ENCODE data around the gene MASP2.

Gene MASP2

GRCh38 chr1:11055676-11056075, 8.6 kb upstream of the MASP2 start:
- no peak for TF ChIP-seq POLR2AphosphoS5 (IDR thresholded peaks at IDR 0.05; ENCODE audit: low read depth, low read length)
- no peak for TF ChIP-seq TAF1 (IDR thresholded peaks at IDR 0.05; ENCODE audit: borderline replicate concordance, insufficient read depth, low read length)

- TF ChIP-seq SIN3A (IDR thresholded peaks at IDR 0.05; ENCODE audit: borderline replicate concordance, insufficient read depth, low read length): no peak
- no peak for TF ChIP-seq FOXP2 (optimal IDR thresholded peaks at IDR 0.05; ENCODE audit: borderline replicate concordance, extremely low read depth, extremely low read length, insufficient read depth)
- no peak for TF ChIP-seq TAF1 (IDR thresholded peaks at IDR 0.05; ENCODE audit: borderline replicate concordance, insufficient read depth, low read length)
- TF ChIP-seq POLR2AphosphoS5 (IDR thresholded peaks at IDR 0.05; ENCODE audit: low read depth, low read length): no peak; the same call in 1 of the 2 replicates
- no peak for TF ChIP-seq REST (IDR thresholded peaks at IDR 0.05; ENCODE audit: insufficient read depth in 1 of 2, low read depth in 2 of 2, low read length in 2 of 2)
Observed at GRCh38 chr1:11054666-11055065, 7.6 kb upstream of the MASP2 start.

- TF ChIP-seq TAF1 (IDR thresholded peaks at IDR 0.05; ENCODE audit: borderline replicate concordance, insufficient read depth, low read length): no peak
- TF ChIP-seq REST (IDR thresholded peaks at IDR 0.05; ENCODE audit: insufficient read depth in 1 of 2, low read depth in 2 of 2, low read length in 2 of 2): no peak
- TF ChIP-seq SIN3A (IDR thresholded peaks at IDR 0.05; ENCODE audit: borderline replicate concordance, insufficient read depth, low read length): no peak
- no peak; the same call in 1 of the 2 replicates for TF ChIP-seq POLR2AphosphoS5 (IDR thresholded peaks at IDR 0.05; ENCODE audit: low read depth, low read length)
- no peak for TF ChIP-seq FOXP2 (optimal IDR thresholded peaks at IDR 0.05; ENCODE audit: borderline replicate concordance, extremely low read depth, extremely low read length, insufficient read depth)
Observed at GRCh38 chr1:11054181-11054580, 7.1 kb upstream of the MASP2 start.

- TF ChIP-seq POLR2AphosphoS5 (IDR thresholded peaks at IDR 0.05; ENCODE audit: low read depth, low read length) (0 out of 2 replicates have a peak, but pooled peaks have one; percentile 28), FOXP2 (optimal IDR thresholded peaks at IDR 0.05; ENCODE audit: borderline replicate concordance, extremely low read depth, extremely low read length, insufficient read depth) (no peak), REST (IDR thresholded peaks at IDR 0.05; ENCODE audit: insufficient read depth in 1 of 2, low read depth in 2 of 2, low read length in 2 of 2) (peak; percentile 93), SIN3A (IDR thresholded peaks at IDR 0.05; ENCODE audit: borderline replicate concordance, insufficient read depth, low read length) (no peak), TAF1 (IDR thresholded peaks at IDR 0.05; ENCODE audit: borderline replicate concordance, insufficient read depth, low read length) (no peak)
Observed at GRCh38 chr1:11053758-11054137, 6.7 kb upstream of the MASP2 start.

GRCh38 chr1:11052839-11053757, 6.1 kb upstream of the MASP2 start:
- no peak for TF ChIP-seq TAF1 (IDR thresholded peaks at IDR 0.05; ENCODE audit: borderline replicate concordance, insufficient read depth, low read length)
- peak; percentile 29; the same call in 1 of the 2 replicates for TF ChIP-seq POLR2AphosphoS5 (IDR thresholded peaks at IDR 0.05; ENCODE audit: low read depth, low read length)
- TF ChIP-seq SIN3A (IDR thresholded peaks at IDR 0.05; ENCODE audit: borderline replicate concordance, insufficient read depth, low read length): no peak
